Activated T-helper 2 cell treated with anti-CD3 and anti-CD28 coated beads, Interferon-gamma antibody, Interleukin-2, Interleukin-4, amounts not matched to agents 10 μg/mL and 5 μg/mL and 100 μg/mL, durations not matched to agents 14 hours and 24 hours and 36 hours (primary cell): ENCODE measurements around the gene EIF2S2. TPM values are rescaled to one million over a fixed set of nuclear protein-coding genes. Genes with fewer than 3 reads are reported as not detected.

Experiments used
- DNase-seq: peaks from one replicate; pipeline ENCODE4 v3.0.0; 2021; ENCODE audit warnings: low spot score
- H3K27ac Mint-ChIP-seq: one replicate; pipeline ENCODE4 v1.8.0; 2021; ENCODE audit warnings: mixed read lengths
- H3K27me3 Mint-ChIP-seq: one replicate; pipeline ENCODE4 v1.8.0; 2021; ENCODE audit warnings: low read depth, mixed read lengths
- H3K36me3 Mint-ChIP-seq: one replicate; pipeline ENCODE4 v1.8.0; 2021; ENCODE audit warnings: low read depth, mixed read lengths
- H3K4me1 Mint-ChIP-seq: one replicate; pipeline ENCODE4 v1.8.0; 2021; ENCODE audit warnings: low read depth, mixed read lengths
- H3K4me3 Mint-ChIP-seq: one replicate; pipeline ENCODE4 v1.8.0; 2021; ENCODE audit warnings: low read depth, mild to moderate bottlenecking, moderate library complexity, mixed read lengths
- H3K9me3 Mint-ChIP-seq: one replicate; pipeline ENCODE4 v1.8.0; 2021; ENCODE audit warnings: mixed read lengths
- intact Hi-C: fragments of 100-400 bp; cut with micrococcal nuclease; formaldehyde crosslinking; loops from one replicate; pipeline ENCODE4 v1.15.1; 2023
- total RNA-seq: library from RNA; stranded (reverse); gene quantifications from 2 replicates; pipeline ENCODE4 v1.2.3, GENCODE V29; 2022

Gene EIF2S2
- total RNA-seq, 1 donor from 2014 or later = 96.0 TPM

DNA sequence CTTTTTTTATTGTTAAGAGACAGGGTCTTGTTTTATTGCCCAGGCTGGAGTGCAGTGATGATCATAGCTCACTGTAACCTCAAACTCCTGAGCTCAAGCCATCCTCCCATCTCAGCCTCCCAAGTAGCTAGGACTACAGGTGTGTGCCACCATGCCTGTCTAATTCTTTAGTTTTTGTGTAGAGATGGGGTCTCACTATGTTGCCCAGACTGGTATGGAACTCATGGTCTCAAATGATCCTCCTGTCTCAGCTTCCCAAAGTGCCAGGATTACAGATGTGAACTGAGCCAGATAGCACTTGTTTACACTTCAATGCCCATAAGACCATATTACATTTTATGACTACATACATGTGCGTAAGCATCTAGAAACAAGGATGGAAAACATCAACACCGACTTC, 18.1 kb downstream of the EIF2S2 start:
- Mint-ChIP-seq H3K27ac (no peak overlapping the region), H3K4me3 (no peak overlapping the region), H3K27me3 (no peaks in the 10 kb centered on the region), H3K9me3 (no peaks in the 10 kb centered on the region), H3K36me3 (peaks cover 86% of the 10 kb centered on the region), H3K4me1 (peaks cover 12% of the 10 kb centered on the region)
- DNase-seq = no peak
- intact Hi-C loops = no loop called here

- intact Hi-C loops = no loop called here
- H3K27me3 Mint-ChIP-seq = no peaks in the 10 kb centered on the region
- peaks cover 17% of the 10 kb centered on the region for H3K4me1 Mint-ChIP-seq
- no peak for DNase-seq
- no peaks in the 10 kb centered on the region for H3K9me3 Mint-ChIP-seq
- no peak overlapping the region for H3K27ac Mint-ChIP-seq
- peaks cover 87% of the 10 kb centered on the region for H3K36me3 Mint-ChIP-seq
- H3K4me3 Mint-ChIP-seq = no peak overlapping the region
Observed at GRCh38 chr20:34091637-34092200, 20.3 kb downstream of the EIF2S2 start.

DNA sequence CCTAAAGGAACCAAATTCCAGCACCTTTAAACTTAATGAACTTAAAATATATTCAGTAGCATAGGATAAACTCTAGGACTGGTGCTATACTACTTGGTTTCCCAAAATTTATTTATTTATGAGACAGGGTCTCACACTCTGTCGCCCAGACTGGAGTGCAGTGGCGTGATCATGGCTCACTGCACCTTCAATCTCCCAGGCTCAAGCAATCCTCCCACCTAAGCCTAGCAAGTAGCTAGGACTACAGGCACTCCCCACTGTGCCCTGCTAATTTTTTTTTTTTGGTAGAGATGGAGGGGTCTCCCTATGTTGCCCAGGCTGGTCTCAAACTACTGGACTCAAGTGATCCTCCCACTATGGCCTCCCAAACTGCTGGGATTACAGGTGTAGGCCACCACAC, 21.4 kb downstream of the EIF2S2 start:
- no peak for DNase-seq
- Mint-ChIP-seq H3K27me3 (no peaks in the 10 kb centered on the region), H3K9me3 (no peaks in the 10 kb centered on the region), H3K36me3 (peaks cover 82% of the 10 kb centered on the region), H3K4me1 (peaks cover 17% of the 10 kb centered on the region), H3K27ac (no peak overlapping the region), H3K4me3 (no peak overlapping the region)
- intact Hi-C loops = no loop called here

GRCh38 chr20:34089655-34090345, 22.2 kb downstream of the EIF2S2 start:
- no peak overlapping the region for H3K27ac Mint-ChIP-seq
- peaks cover 81% of the 10 kb centered on the region for H3K36me3 Mint-ChIP-seq
- H3K4me3 Mint-ChIP-seq = no peak overlapping the region
- H3K27me3 Mint-ChIP-seq = no peaks in the 10 kb centered on the region
- H3K9me3 Mint-ChIP-seq = no peaks in the 10 kb centered on the region
- no peak for DNase-seq
- intact Hi-C loops = no loop called here
- H3K4me1 Mint-ChIP-seq = peaks cover 17% of the 10 kb centered on the region

GRCh38 chr20:34089175-34089479, 22.9 kb downstream of the EIF2S2 start:
- H3K36me3 Mint-ChIP-seq = peaks cover 82% of the 10 kb centered on the region
- no peak overlapping the region for H3K27ac Mint-ChIP-seq
- H3K4me3 Mint-ChIP-seq = no peak overlapping the region
- no peaks in the 10 kb centered on the region for H3K9me3 Mint-ChIP-seq
- intact Hi-C loops = no loop called here
- DNase-seq = no peak
- no peaks in the 10 kb centered on the region for H3K27me3 Mint-ChIP-seq
- peaks cover 17% of the 10 kb centered on the region for H3K4me1 Mint-ChIP-seq

- Mint-ChIP-seq H3K36me3 (peaks cover 82% of the 10 kb centered on the region), H3K27ac (peak overlapping the region; percentile 67), H3K4me3 (no peak overlapping the region)
Observed at GRCh38 chr20:34088305-34089174, 23.5 kb downstream of the EIF2S2 start.

DNA sequence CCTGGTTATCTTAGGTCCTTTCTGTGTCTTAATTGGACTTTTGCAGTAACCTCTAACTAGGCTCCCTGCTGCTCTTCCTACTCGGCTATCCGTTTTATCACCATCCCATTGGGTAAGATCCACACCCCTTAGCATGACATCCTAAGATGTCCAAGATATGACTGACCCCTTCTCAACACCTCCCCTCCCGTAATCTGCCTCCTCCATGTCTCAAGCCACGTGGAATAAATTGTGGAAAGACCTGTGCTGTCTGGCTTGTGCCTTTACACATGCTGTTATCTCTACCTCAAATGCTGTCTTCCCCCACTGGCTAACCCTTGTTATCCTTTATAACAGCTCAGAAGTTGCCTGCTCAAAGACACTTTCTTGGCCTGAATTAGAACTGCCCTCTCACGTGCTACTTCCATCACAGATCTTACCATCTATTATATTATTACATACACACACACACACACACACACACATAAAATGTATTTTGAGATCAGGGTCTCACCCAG, 26.5 kb downstream of the EIF2S2 start:
- Mint-ChIP-seq H3K9me3 (no peaks in the 10 kb centered on the region), H3K36me3 (peaks cover 63% of the 10 kb centered on the region), H3K27ac (no peak overlapping the region), H3K4me3 (no peak overlapping the region), H3K4me1 (peaks cover 5% of the 10 kb centered on the region), H3K27me3 (no peaks in the 10 kb centered on the region)
- no peak for DNase-seq
- intact Hi-C loops = no loop called here

More at GRCh38 chr20:34088305-34089174, 23.5 kb downstream of the EIF2S2 start:
- Mint-ChIP-seq H3K9me3 (no peaks in the 10 kb centered on the region), H3K4me1 (peaks cover 14% of the 10 kb centered on the region), H3K27me3 (no peaks in the 10 kb centered on the region)
- no peak for DNase-seq
- intact Hi-C loops = no loop called here

GRCh38 chr20:34084227-34084923, 27.7 kb downstream of the EIF2S2 start:
- Mint-ChIP-seq H3K27me3 (no peaks in the 10 kb centered on the region), H3K4me3 (no peak overlapping the region), H3K4me1 (peaks cover 5% of the 10 kb centered on the region), H3K27ac (no peak overlapping the region), H3K36me3 (peaks cover 53% of the 10 kb centered on the region), H3K9me3 (no peaks in the 10 kb centered on the region)
- intact Hi-C loops = no loop called here
- DNase-seq = no peak

- no peaks in the 10 kb centered on the region for H3K27me3 Mint-ChIP-seq
- H3K36me3 Mint-ChIP-seq = peaks cover 47% of the 10 kb centered on the region
- H3K4me3 Mint-ChIP-seq = no peak overlapping the region
- intact Hi-C loops = no loop called here
- H3K27ac Mint-ChIP-seq = peak overlapping the region; percentile 58
- no peak for DNase-seq
- H3K4me1 Mint-ChIP-seq = peaks cover 5% of the 10 kb centered on the region
- no peaks in the 10 kb centered on the region for H3K9me3 Mint-ChIP-seq
Observed at GRCh38 chr20:34083781-34084180, 28.3 kb downstream of the EIF2S2 start.

DNA sequence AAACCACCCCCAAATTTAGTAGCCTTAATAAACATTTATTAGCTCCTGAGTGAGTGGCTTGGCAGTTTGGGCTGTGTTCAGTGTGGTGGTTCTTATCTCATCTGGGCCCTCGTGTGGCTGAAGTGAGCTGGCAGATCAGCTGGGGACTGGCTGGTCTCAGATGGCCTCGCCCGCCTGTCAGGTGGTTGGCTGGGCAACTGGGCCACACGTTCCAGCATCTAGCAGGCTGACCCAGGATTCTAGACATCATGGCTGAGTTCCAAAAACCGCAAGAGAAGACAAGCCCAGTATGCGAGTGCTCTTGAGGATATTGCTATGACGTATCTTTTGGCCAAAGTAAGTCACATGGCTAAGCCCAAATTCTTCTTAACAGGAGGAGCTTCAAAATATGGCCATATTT, 28.9 kb downstream of the EIF2S2 start:
- H3K4me1 Mint-ChIP-seq = peaks cover 3% of the 10 kb centered on the region
- H3K27ac Mint-ChIP-seq = no peak overlapping the region
- H3K27me3 Mint-ChIP-seq = no peaks in the 10 kb centered on the region
- no peaks in the 10 kb centered on the region for H3K9me3 Mint-ChIP-seq
- peaks cover 43% of the 10 kb centered on the region for H3K36me3 Mint-ChIP-seq
- no peak for DNase-seq
- H3K4me3 Mint-ChIP-seq = no peak overlapping the region
- intact Hi-C loops = no loop called here

- Mint-ChIP-seq H3K4me3 (no peak overlapping the region), H3K36me3 (peaks cover 38% of the 10 kb centered on the region), H3K4me1 (no peaks in the 10 kb centered on the region), H3K27ac (no peak overlapping the region), H3K27me3 (no peaks in the 10 kb centered on the region), H3K9me3 (no peaks in the 10 kb centered on the region)
- intact Hi-C loops = no loop called here
- DNase-seq = no peak
Observed at GRCh38 chr20:34082232-34082887, 29.7 kb downstream of the EIF2S2 start.

GRCh38 chr20:34079818-34080217, 32.2 kb downstream of the EIF2S2 start:
- no peaks in the 10 kb centered on the region for H3K27me3 Mint-ChIP-seq
- H3K27ac Mint-ChIP-seq = no peak overlapping the region
- H3K4me1 Mint-ChIP-seq = no peaks in the 10 kb centered on the region
- intact Hi-C loops = no loop called here
- DNase-seq = no peak
- H3K9me3 Mint-ChIP-seq = no peaks in the 10 kb centered on the region
- no peak overlapping the region for H3K4me3 Mint-ChIP-seq
- peaks cover 33% of the 10 kb centered on the region for H3K36me3 Mint-ChIP-seq
